ENCODE data around the gene KLB. TPM values are rescaled to one million over a fixed set of nuclear protein-coding genes. Genes with fewer than 3 reads are reported as not detected.

KLB gene
- total RNA-seq, 1 experiment from 2014 or later: 0.09 TPM

GRCh38 chr4:39480251-39480650 lies 73.5 kb downstream of the KLB start:
- BruUV-seq (replicated peaks): no TSS peak
- Mint-ChIP-seq H3K4me3 (ENCODE audit: low read depth, unreplicated experiment) (no peak overlapping the region), H3K27me3 (ENCODE audit: unreplicated experiment) (no peaks in the 10 kb centered on the region), H3K4me1 (ENCODE audit: low read depth, unreplicated experiment) (no peaks in the 10 kb centered on the region), H3K36me3 (ENCODE audit: insufficient read depth, unreplicated experiment) (no peaks in the 10 kb centered on the region), H3K9me3 (ENCODE audit: low read depth, unreplicated experiment) (no peaks in the 10 kb centered on the region), H3K27ac (ENCODE audit: unreplicated experiment) (no peak overlapping the region)
- intact Hi-C loops (cut with micrococcal nuclease; ENCODE audit: unreplicated experiment): no loop called here
- DNase-seq: no peak
- CTCF ChIA-PET: no interaction called here
- TF ChIP-seq, protein P1, sequence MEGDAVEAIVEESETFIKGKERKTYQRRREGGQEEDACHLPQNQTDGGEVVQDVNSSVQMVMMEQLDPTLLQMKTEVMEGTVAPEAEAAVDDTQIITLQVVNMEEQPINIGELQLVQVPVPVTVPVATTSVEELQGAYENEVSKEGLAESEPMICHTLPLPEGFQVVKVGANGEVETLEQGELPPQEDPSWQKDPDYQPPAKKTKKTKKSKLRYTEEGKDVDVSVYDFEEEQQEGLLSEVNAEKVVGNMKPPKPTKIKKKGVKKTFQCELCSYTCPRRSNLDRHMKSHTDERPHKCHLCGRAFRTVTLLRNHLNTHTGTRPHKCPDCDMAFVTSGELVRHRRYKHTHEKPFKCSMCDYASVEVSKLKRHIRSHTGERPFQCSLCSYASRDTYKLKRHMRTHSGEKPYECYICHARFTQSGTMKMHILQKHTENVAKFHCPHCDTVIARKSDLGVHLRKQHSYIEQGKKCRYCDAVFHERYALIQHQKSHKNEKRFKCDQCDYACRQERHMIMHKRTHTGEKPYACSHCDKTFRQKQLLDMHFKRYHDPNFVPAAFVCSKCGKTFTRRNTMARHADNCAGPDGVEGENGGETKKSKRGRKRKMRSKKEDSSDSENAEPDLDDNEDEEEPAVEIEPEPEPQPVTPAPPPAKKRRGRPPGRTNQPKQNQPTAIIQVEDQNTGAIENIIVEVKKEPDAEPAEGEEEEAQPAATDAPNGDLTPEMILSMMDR (IDR thresholded peaks at IDR 0.05; ENCODE audit: unreplicated experiment): no peak

DNA sequence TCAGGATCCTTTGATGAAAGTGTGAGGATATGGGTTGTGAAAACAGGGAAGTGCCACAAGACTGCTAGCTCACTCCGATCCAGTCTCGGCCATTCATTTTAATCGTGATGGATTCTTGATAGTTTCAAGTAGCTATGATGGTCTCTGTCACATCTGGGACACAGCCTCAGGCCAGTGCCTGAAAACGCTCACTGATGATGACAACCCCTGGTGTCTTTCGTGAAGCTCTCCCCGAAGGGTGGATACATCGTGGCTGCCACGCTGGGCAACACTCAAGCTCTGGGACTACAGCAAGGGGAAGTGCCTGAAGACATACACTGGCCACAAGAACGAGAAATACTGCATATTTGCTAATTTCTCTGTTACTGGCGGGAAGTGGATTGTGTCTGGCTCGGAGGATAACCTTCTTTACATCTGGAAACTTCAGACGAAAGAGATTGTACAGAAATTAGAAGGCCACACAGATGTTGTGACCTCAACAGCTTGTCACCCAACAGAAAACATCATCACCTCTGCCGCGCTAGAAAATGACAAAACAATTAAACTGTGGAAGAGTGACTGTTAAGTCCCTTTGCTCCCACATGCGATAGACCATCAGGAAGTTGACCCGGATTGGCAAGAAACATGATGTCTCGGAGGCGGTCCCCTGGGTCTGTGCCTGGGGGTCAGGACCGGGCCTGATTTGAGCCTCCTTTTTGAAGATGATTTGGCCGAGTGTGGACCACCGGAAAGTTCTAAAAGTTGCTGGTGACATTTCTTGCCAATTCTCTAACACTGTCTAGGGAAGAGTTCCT lies 74.4 kb downstream of the KLB start:
- intact Hi-C loops (cut with micrococcal nuclease; ENCODE audit: unreplicated experiment): no loop called here
- Mint-ChIP-seq H3K4me1 (ENCODE audit: low read depth, unreplicated experiment) (no peaks in the 10 kb centered on the region), H3K27ac (ENCODE audit: unreplicated experiment) (no peak overlapping the region), H3K9me3 (ENCODE audit: low read depth, unreplicated experiment) (peaks cover 6% of the 10 kb centered on the region), H3K36me3 (ENCODE audit: insufficient read depth, unreplicated experiment) (no peaks in the 10 kb centered on the region), H3K27me3 (ENCODE audit: unreplicated experiment) (no peaks in the 10 kb centered on the region), H3K4me3 (ENCODE audit: low read depth, unreplicated experiment) (no peak overlapping the region)
- CTCF ChIA-PET: no interaction called here
- no peak for DNase-seq
- no TSS peak for BruUV-seq (replicated peaks)
- TF ChIP-seq, protein P1 (IDR thresholded peaks at IDR 0.05; ENCODE audit: unreplicated experiment): no peak

DNA sequence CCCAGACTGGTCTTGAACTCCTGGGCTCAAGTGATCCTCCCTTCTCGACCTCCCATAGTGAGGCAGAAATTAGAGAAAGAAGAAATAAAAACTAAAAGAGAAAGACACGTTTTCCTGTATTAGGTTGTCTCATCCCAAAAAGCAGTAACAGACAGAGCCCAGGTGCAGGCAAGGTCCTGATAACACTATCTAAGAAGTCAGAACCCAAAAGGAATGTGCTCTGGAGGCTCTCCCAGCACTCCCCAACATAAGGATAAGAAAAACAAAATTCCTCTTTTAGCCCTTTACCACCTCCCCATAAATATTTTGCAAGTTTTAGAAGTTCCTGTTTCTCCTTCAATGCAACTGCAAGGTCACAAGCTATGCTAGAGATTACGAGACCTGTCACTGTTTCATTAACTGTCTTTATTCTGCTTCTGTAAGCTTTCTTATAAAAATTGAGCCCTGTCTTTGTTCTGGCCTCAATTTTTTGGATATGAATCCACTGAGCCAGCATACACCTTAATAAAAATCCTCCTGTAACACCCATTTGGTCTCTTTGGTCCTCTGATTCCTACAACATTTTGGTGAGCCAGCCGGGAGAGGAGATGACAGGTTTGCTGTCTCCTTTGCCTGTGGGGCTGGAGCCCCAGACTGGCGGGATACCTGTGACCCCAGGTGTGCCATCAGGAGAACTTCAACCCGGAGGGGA lies 78.0 kb downstream of the KLB start:
- no TSS peak for BruUV-seq (replicated peaks)
- Mint-ChIP-seq H3K27ac (ENCODE audit: unreplicated experiment) (no peak overlapping the region), H3K36me3 (ENCODE audit: insufficient read depth, unreplicated experiment) (no peaks in the 10 kb centered on the region), H3K9me3 (ENCODE audit: low read depth, unreplicated experiment) (peaks cover 8% of the 10 kb centered on the region), H3K4me1 (ENCODE audit: low read depth, unreplicated experiment) (no peaks in the 10 kb centered on the region), H3K4me3 (ENCODE audit: low read depth, unreplicated experiment) (no peak overlapping the region), H3K27me3 (ENCODE audit: unreplicated experiment) (no peaks in the 10 kb centered on the region)
- intact Hi-C loops (cut with micrococcal nuclease; ENCODE audit: unreplicated experiment): no loop called here
- CTCF ChIA-PET: no interaction called here
- TF ChIP-seq, protein P1 (IDR thresholded peaks at IDR 0.05; ENCODE audit: unreplicated experiment): no peak
- no peak for DNase-seq

GRCh38 chr4:39486221-39486804 lies 79.6 kb downstream of the KLB start:
- TF ChIP-seq, protein P1 (IDR thresholded peaks at IDR 0.05; ENCODE audit: unreplicated experiment): no peak
- CTCF ChIA-PET: interaction anchor here (0.6 kb wide), 1 partner anchor 189 kb away, joined by 5 read pairs; no protein-coding TSS in a partner anchor
- Mint-ChIP-seq H3K4me1 (ENCODE audit: low read depth, unreplicated experiment) (no peaks in the 10 kb centered on the region), H3K36me3 (ENCODE audit: insufficient read depth, unreplicated experiment) (no peaks in the 10 kb centered on the region), H3K27me3 (ENCODE audit: unreplicated experiment) (no peaks in the 10 kb centered on the region), H3K4me3 (ENCODE audit: low read depth, unreplicated experiment) (no peak overlapping the region), H3K9me3 (ENCODE audit: low read depth, unreplicated experiment) (peaks cover 8% of the 10 kb centered on the region), H3K27ac (ENCODE audit: unreplicated experiment) (no peak overlapping the region)
- no TSS peak for BruUV-seq (replicated peaks)
- DNase-seq: no peak
- intact Hi-C loops (cut with micrococcal nuclease; ENCODE audit: unreplicated experiment): no loop called here
